HEK293T (cell line): ENCODE measurements around the gene OR52E6.

Experiments used
- ARNT ChIP-seq: fragments of 450-650 bp; IDR thresholded peaks from 2 replicates; pipeline ENCODE4 v1.6.1; 2017; ENCODE audit warnings: mild to moderate bottlenecking
- LEF1 ChIP-seq: fragments of 450-650 bp; IDR thresholded peaks from 2 replicates; pipeline ENCODE4 v1.6.1; 2017; ENCODE audit warnings: mild to moderate bottlenecking, borderline replicate concordance
- TARDBP ChIP-seq: fragments of 450-650 bp; IDR thresholded peaks from 2 replicates; pipeline ENCODE4 v1.6.1; 2016
- TF ChIP-seq, protein P1 (sequence below): fragments of 450-650 bp; IDR thresholded peaks from 2 replicates; pipeline ENCODE4 v1.6.1; 2016

DNA sequence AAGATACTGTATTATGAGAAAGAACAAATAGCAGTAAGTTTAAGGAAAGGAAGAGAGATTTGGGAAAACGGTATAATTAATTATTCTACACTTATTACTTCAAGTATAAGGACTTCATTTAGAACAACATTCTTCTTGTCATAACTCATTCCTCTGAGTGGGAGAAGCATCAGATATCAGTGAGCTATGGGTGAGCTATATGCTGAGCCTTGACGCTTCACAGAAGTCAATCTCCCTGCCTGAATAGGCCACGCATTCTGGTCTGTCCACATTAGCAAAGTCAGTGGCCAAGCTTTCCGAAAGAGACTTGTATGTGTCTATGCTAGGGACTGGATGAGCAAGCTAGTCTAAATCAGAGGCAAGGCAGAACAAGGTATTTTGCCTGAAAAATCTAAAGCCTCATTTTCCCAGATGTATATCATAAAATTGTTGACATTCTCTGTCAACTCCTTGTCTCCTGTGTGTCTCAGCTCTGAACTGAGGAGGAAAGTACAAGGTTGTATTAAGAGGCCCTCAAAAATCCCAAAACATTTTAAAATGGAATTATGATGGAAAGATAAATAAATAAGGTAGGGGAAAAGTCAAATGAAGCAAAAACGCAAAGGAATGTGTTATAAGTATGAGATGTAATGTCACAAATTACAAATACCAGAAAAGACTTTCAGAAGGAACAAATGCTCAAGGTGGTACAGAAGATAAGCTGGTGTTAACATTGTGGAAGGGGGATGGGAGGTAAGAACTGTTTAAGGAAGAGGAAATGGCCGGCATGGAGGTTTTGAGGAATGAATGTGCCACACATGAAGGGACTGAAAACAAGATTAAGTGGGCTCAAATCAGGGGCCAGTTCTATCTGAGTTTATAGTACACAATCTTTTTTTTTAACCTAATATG is 31.5 kb downstream of the OR52E6 start:
- TF ChIP-seq LEF1 = no peak
- TF ChIP-seq ARNT = no peak
- no peak for TF ChIP-seq TARDBP
- TF ChIP-seq, protein P1, sequence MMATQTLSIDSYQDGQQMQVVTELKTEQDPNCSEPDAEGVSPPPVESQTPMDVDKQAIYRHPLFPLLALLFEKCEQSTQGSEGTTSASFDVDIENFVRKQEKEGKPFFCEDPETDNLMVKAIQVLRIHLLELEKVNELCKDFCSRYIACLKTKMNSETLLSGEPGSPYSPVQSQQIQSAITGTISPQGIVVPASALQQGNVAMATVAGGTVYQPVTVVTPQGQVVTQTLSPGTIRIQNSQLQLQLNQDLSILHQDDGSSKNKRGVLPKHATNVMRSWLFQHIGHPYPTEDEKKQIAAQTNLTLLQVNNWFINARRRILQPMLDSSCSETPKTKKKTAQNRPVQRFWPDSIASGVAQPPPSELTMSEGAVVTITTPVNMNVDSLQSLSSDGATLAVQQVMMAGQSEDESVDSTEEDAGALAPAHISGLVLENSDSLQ = no peak
